Purkinje cell (primary cell): ENCODE results near the gene SEMA4D. TPM values are rescaled to one million over a fixed set of nuclear protein-coding genes. Genes with fewer than 3 reads are reported as not detected.

Source experiments
- polyA plus RNA-seq: library from polyadenylated mRNA; unstranded; fragments of >200 nt; fragmentation: Nextera tagmentation; gene quantifications from 2 replicates; pipeline ENCODE4 v1.2.1, GENCODE V29; 2014

The SEMA4D gene, protein sequence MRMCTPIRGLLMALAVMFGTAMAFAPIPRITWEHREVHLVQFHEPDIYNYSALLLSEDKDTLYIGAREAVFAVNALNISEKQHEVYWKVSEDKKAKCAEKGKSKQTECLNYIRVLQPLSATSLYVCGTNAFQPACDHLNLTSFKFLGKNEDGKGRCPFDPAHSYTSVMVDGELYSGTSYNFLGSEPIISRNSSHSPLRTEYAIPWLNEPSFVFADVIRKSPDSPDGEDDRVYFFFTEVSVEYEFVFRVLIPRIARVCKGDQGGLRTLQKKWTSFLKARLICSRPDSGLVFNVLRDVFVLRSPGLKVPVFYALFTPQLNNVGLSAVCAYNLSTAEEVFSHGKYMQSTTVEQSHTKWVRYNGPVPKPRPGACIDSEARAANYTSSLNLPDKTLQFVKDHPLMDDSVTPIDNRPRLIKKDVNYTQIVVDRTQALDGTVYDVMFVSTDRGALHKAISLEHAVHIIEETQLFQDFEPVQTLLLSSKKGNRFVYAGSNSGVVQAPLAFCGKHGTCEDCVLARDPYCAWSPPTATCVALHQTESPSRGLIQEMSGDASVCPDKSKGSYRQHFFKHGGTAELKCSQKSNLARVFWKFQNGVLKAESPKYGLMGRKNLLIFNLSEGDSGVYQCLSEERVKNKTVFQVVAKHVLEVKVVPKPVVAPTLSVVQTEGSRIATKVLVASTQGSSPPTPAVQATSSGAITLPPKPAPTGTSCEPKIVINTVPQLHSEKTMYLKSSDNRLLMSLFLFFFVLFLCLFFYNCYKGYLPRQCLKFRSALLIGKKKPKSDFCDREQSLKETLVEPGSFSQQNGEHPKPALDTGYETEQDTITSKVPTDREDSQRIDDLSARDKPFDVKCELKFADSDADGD
- 2.9 and 7.2 TPM in 2 replicates for polyA plus RNA-seq

DNA sequence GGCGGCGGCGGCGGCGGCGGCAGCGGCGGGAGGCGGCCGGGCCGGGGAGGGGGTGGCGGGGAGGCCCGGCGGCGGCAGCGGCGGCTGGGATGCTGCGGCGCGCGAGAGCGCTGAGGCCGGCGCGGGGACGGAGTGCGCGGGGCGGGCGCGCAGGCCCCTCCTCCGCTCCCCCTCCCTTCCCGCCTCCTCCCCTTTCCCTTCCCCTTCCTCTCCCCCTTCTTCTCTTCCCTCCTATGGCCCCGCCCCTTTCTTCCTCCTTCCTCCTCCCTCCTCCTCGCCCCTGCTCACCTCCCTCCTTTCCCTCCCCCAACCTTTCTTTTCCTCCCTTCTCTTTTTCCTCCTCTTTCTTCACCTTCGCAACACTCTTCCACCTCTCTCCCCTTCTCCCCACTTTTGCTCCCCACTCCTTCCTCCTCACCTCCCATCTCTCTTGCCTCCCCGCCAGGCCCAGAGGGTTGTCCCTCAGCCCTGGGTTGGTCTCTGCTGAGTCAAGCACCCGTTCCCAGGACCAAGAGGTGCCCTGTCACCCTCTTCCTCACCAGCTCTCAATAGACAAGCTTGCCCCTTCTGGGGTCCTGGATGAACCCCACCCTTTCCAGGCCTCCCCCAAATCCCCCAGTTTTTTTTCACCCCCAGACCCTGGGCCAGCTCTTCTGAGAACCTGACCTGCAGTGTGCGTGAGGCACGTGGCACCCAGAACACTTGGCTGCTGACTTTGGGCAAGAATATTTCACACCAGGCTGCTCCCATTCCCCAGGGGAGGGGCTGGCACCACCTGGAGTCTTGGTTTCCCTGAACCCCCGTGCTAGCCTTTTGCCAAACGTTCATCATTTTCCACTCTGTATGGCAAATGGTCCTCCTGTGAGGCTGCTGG, at the start of gene SEMA4D:
Gene SEMA4D, minus strand, starts transcription at position 136 of the 874 bp plus-strand sequence. CDS start 92,657 bp downstream, outside the sequence.

DNA sequence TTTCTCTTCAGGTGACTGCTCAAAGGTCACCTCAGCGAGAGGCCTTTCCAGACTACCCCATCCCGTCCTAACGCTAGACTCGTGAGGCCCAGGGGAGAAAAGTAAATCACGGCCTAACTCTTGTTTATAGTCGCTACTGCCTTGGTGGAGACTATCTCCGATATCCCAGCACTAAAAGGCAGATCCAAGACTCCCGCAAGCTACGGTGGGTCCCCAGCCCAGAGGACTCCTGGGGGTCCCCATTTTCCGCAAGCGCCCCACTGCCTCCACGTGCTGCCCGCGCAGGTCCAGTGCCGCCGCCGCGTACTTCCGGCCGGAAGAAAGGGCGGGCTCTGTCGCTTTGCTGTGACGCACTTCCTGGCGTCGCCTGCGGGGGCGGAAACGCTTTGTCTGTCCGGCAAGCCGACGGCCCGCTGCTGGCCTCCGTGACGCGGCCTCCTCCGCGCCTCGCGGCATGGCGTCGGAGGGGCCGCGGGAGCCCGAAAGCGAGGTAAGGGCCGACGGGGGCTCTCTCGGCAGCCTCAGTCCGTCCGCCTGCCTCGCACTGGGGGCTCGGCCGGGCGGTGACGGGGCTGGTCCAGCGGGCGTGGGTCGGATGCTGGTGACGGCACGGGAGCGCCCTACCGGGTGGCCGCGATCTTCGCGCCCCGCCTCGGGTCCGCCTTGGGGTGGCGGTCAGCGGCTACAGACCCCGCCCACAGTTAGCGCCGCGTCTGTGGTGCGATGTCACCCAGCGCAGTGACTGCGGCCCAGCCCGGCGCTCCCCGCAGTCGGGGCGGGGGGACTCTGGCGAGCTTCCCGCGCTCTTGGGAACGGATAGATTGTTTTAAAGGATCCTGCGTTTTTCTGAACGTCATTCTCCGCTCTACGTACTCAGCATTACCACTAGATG, 179.5 kb downstream of the SEMA4D start, which contains the start of gene SECISBP2:
Gene SECISBP2, plus strand, starts transcription at position 378 of the 892 bp plus-strand sequence. Its CDS starts 77 bp downstream, at position 455.

Other genes with a start within 250 kb of the SEMA4D start
- 149 and 184 TPM in 2 replicates for gene CKS2, start 186.9 kb downstream of the SEMA4D start, polyA plus RNA-seq
- gene SECISBP2, start 179.6 kb downstream of the SEMA4D start, polyA plus RNA-seq = 19.9 and 20.1 TPM in 2 replicates
- gene GADD45G, start 106.9 kb upstream of the SEMA4D start, polyA plus RNA-seq = 0.23 and 0.53 TPM in 2 replicates